C4-2B (cell line): ENCODE results near the gene COASY.
A peak's percentile ranks its signal among the peaks of the same experiment; 100 is the strongest.

Source experiments
- ZFX ChIP-seq: fragments of 450-650 bp; IDR thresholded peaks from 2 replicates; pipeline ENCODE4 v1.6.1; 2017
- TF ChIP-seq, protein P1 (sequence below): fragments of 450-650 bp; conservative IDR thresholded peaks from 2 replicates; pipeline ENCODE4 v1.5.1; 2017; ENCODE audit warnings: mild to moderate bottlenecking

DNA sequence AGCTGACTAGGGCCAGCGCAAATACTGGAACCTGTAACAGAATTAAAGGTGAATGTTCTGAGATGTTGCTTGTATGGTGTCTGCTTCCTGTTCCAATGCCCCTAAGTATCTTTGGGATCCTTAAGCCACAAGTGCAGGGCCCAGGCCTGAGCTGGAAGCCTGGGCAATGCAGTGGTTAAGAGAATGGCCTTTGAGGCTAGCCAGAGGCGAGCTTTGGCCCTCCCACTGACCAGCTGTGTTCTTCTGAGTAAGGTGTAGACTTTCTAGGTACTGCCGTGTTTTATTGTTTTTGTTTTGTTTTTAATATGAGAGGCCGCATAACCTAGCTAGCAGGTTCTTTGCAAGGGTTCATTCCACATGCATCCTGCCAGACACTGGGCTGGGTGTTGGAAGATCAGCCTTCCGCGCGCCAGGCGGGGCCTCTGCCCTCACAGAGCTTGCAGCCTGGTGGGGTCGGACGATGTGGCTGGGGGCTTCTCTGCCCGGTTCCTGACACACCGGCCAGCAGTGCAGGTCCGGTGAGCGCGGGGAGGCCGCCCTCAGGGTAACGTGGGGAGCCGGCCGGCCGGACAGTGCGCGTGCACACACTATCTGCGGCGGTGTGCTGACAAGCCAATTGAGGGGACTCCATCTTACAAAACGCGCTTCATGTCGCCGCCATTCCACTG is 4.4 kb downstream of the COASY start:
- TF ChIP-seq, protein P1, sequence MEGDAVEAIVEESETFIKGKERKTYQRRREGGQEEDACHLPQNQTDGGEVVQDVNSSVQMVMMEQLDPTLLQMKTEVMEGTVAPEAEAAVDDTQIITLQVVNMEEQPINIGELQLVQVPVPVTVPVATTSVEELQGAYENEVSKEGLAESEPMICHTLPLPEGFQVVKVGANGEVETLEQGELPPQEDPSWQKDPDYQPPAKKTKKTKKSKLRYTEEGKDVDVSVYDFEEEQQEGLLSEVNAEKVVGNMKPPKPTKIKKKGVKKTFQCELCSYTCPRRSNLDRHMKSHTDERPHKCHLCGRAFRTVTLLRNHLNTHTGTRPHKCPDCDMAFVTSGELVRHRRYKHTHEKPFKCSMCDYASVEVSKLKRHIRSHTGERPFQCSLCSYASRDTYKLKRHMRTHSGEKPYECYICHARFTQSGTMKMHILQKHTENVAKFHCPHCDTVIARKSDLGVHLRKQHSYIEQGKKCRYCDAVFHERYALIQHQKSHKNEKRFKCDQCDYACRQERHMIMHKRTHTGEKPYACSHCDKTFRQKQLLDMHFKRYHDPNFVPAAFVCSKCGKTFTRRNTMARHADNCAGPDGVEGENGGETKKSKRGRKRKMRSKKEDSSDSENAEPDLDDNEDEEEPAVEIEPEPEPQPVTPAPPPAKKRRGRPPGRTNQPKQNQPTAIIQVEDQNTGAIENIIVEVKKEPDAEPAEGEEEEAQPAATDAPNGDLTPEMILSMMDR = no peak
- peak; percentile 42; the same call in 1 of the 2 replicates for TF ChIP-seq ZFX
